Cortex of kidney (tissue), 1 donor: Measurements from ENCODE around the gene KIF26A.
"Not testable (repeated sequence)": the region's sequence is repeated elsewhere in the genome, so short reads cannot be mapped to it uniquely, and the experiment has no call there.

ENCODE experiments used
- DNase-seq: peaks from one replicate; lab custom pipeline; 2025; lab: John Stamatoyannopoulos, UW

Gene KIF26A

DNA sequence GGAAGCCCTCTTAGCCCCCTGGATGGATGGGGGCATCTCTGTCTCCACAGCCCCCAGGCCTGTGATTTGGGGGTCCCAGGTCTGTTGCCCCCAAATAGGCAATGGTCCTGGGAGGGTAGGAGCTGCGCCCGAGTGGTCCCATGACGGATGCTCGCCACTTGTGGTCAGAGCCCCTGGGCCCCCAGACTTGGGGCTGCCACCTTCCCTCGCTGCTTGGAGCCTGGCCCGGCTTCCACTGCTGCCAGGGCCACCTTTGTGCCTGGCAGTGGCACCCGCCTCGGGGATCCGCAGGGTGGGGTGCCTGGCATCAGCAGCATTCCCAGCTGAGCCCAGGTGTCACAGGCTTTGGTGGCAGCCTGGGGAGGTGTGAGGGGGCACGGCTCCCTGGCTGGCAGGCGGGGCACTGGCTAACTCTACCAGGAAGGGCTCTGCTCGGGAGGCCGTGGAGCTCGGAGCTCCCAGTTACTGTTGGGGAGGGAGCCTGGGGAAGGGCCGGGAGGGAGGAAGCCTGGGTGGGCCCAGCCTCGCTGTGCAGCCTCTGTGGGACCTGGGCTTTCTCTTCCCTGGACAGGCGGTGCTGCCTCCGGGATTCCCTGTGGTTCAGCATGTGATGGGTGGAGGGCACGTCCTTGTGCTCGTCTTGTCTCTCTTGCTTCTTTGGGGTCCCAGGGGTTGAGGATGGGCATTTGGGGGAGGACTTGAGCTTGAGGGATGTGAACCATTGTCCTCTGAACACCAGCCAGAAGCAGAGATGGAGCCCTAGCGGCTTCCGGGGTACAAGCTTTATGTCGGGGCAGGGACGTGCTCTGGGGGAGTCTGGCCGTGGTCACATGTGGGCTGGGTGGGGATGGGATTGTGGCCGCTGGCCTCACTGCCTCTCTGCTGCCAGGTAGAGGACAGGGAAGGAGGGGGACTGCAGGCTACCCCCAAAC, 5.4 kb downstream of the KIF26A start:
- no peak for DNase-seq

DNA sequence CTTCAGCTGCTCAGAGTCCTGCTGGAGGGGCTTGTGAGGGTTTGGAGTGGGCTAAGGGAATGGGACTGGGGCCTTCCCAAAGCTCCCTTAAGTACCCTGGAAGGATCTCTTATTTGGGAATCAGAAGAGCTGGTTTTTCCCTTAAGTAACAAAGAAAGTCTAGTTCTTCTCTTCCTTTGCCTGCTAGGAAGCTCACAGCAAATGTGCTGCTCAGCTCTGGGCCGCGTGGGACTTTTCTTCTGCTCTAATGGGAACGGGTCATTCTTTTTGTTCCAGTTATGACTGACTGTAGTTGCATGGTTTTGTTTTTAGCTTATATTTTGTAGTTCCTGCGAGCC, 6.0 kb downstream of the KIF26A start:
- no peak for DNase-seq

DNA sequence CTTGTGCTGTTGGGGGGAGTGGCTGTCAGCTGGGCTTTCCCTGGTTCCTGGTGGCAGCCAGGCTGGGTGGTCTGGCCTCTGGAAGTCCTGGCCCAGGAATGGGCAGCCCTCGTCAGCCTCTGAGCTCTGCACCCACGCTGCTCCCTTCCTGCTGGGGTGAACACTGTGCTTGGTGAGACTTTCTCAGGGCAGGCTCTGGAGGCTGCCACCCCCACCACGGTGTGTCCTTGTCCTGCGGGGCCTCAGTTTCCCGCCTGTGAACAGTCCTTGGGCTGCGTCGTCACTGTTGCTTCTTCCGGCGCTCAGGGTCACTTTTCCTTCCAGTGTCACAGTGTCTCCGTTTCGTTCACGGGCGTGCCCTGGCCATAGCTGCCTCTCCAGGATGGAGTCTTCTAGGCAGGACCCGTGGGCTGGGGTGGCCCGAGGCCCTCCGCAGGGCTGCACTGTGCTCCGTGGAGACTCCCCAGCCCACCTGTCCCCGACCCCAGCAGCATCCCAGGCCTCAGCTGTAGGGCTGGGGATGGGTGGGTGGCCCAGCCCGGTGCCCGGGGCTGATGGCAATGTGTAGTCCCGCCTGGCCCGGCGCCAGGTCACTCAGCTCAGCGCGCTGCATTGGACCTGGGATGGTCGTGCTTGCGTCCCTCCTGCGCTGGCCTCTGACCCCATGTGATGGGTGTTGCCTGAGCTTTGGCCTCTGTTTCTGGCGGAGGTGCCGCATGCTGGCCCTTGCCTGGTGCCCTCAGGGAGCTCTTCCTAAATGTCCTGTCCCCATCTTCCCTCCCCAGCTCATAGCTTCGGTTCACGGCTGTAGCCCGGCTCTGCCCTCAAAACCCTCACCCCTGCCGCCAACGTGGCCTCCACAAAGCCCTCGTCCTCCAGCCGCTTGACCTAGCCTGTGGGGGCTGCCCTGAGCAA, 6.8 kb downstream of the KIF26A start:
- no peak for DNase-seq

DNA sequence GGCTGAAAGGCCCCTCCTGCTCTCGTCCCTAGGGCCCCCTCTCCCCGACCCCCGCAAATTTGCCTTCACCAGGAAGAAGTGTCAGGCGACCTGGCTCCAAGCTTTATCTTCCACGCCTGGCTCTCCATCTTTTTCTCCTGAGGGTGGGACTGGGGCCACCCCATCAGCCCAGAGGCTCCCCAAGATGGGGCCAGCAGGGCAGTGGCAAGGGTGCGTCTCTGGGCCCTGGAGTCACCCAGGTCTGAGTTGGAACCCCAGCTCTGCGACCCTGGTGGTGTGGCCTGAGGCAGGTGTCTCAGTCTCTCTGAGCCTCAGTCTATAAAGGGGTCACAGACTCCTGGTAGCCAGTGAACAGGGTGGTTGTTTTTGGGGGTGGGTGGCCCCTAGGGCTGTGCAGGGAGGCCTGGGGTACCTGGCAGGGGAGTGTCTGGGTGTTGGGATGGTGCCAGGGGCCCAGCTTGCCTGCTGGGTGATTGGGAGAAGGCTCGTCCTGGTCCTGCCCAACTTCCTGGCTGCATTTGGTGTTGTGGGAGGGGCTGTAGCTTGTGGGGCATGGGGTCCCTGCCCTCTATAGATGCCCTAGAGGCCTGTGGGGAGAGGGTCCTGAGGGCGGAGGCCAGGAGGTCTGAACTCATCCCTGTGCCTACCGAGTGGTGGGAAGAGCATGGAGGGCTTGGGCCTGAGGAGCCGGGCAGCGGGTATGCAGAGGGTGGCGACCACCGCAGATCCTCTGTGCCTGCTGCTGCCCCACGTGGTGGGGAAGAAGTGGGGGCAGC, 7.6 kb downstream of the KIF26A start:
- no peak for DNase-seq

DNA sequence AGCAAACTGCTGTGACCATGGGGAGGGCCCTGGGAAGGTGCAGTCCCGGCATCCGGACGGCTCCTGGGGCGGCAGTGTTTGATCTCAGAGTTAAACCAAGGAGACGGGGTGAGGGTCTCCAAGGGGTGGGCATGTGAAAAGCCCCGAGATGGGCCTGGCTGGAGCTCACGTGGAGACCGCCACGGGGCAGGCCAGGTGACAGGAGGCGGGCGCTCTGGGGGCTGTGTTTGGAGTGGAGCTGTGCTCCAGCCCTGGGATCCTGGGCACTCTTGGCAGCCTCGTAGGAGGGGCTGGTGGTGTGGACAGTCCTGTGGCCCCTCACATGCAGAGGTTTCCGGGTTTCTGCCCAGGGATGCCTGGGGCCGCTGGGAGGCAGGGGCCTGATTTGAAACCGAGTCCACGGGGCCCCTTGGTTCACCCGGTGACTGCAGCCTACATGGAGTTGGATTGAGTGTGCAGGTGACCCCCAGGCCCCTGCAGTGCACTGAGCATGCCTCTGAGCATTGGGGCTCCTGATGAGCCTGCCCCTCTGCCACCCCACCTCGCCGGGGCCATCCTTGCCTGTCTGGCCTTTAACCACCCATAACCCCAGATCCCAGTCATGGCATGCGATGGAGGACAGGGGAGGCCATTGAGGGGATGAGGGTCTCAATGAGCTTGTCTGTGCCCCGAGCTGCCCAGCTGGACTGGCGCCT, 8.4 kb downstream of the KIF26A start:
- DNase-seq = no peak

DNA sequence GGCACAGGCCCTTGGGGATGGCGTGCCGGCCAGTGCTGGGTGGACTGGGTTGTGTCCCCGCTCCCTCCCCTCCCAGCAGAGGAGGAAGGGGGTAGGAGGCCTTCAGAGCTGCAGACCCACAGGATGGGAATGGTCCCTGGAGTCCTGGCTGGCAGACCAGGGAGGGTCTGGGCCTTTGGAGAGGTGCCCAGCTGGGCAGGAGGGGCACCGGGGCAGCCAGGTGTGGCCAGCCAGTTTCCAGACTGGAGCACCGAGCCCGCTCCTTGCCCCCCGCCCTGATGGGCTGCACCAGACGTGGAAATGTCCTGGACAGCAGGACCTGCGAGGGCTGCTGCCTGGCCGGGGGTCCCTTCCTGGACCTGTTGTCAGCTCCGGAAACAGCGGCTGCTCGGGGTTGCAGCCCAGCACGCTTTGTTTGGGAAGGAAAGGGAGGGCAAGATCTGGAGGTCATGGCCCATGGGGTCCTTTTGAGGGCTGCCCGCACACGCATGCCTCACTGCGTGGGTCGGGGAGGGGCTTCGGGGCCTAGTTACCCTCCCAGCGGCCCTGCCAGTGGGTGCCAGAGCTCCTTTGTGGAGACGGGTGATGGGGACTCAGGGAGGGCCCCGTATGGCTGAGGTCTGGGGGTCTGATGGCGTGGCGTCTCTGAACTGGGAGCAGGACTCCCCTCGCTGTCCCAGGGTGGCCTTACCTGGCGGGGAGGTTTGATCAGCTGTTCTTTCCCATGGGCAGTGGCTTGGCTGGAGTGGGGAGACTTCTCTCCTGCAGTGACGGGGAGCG, 9.1 kb downstream of the KIF26A start:
- DNase-seq = no peak

DNA sequence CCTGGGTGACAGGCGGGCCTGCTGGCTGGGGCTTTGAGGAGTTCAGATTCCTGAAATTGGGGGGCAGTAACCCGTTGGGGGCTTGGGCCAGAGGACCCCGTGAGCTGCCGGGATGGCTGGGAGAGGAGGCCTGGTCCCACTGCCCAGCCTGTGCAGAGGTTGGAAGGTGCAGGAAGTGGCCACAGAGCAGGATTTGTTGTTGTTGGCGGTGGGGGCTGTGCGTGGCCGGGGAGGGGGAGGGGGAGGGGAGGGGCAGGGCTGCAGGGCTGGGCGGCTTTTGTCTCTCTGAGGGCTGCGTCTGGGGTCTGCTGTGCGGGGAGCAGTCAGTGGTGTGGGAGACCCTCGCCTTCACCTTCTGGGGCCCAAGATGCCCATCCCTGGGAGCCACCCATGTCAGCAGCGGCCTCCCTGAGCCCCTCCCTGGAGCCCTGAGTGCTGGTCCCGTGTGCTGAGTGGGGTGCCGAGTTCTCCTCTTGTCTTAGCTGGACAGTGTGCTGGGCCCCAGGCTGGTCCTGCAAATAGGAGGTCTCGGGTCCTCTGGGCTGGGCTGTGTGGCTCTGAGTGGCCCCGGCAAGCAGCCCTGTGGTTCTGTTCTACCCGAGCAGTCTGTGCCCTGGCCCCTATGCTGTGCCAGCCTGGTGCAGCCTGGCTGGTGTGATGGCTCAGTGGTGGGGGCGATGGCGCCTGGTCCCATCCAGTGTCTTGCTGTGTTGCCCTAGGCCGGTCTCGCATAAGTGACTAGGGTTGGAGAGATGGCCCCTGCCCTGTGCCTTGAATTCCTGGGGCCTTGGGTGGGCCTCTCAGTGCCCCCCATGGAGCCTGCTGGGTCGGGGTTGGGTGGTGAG, 10.3 kb downstream of the KIF26A start:
- no peak for DNase-seq

DNA sequence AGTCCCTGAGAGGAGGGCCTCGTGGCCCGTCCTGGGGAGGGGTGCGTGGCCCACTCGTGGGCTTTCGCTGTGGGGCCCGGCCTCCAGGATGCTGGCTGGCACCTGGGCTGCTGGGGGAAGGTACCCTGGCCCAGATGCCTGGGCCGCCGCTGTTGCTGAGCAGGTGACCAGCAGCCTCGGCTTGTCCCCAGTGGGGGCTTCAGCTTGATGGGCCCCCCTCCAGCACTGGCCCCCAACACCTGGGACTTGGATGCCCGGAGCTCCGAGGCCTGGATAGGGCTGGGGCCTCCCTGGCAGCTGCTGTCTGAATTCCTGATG, 10.8 kb downstream of the KIF26A start:
- no peak for DNase-seq

DNA sequence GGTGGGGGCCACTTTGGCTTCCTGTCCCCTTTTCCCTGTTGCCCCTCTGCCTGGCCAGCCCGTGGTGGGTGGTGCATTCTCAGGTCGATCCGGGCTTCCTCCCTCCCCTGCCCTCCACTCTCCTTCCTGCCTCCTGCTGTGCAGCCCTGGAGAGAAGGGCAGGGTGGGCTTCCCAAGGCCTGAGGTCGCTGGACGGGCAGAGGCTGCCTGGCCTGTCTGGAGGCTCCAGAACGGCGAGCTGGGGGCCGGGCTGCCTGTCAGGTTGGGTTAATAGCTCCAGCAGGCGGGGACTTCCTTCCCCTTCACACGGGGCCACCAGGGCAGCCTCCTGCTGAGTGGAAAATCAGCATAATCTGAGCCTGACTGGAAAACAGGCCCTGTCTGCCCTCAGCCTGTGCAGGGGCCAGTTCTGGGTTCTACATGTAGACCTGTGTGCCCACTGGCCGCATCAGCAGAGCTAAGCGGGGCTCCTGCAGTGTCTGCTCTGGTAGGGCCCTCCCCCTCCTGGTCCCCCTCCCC, 11.3 kb downstream of the KIF26A start:
- no peak for DNase-seq

DNA sequence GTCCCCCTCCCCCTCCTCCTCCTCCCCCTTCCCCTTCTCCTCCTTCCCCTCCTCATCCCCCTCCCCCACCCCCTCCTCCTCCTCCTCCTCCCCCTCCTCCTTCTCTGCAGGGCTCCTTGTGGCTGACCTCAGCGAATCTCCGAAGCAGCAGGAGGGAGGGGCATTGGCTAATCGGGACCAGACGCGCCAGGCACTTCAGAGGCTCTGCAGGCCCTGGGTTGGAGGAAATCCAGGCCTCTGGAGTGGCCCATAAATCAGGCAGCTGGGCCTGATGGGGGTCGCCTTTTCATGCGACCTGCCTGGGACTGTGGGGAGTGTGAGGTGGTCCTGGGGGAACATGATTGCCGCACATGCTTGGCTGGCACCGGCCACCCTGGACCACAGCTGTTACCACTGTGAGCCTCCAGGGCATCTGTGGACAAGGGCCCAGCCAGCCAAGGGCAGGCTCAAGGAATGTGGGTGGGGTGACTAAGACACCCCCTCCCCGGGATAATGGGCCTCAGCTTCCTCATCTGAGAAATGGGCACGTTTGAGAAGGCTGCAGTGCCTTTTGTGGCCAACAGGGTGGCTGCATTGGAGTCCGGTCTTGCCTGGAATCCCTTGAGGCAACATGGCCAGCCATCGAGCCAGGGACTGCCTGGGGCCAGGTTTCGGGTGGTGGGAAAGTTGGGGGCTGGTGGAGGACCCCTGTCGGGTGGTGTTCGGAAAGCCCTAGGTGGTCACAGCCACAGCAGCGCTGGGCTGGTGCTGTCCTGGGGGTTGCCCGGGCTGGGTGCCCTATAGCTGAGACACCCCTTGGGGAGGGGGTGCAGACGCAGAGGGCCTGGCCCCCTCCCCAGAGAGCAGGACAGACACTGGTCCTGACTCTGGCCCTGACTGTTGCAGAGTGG, 12.0 kb downstream of the KIF26A start:
- no peak for DNase-seq

DNA sequence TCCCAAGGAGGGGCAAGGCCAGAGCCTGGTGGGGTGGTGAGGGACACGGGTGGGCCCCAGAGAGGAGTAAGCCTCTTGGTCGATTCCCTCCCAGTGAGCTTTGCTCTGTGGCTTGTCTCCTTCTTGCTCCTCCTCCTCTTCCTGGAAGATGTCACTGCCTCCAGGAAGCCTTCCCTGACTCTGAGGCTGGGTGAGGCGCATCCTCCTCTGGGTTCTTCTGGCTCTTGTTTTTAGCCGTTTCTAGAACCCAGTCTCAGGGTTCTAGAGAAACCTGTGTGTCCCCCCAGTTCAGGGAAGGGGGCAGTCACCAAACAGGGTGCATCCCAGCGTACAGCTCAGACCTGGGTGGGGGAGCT, 12.6 kb downstream of the KIF26A start:
- no peak for DNase-seq

DNA sequence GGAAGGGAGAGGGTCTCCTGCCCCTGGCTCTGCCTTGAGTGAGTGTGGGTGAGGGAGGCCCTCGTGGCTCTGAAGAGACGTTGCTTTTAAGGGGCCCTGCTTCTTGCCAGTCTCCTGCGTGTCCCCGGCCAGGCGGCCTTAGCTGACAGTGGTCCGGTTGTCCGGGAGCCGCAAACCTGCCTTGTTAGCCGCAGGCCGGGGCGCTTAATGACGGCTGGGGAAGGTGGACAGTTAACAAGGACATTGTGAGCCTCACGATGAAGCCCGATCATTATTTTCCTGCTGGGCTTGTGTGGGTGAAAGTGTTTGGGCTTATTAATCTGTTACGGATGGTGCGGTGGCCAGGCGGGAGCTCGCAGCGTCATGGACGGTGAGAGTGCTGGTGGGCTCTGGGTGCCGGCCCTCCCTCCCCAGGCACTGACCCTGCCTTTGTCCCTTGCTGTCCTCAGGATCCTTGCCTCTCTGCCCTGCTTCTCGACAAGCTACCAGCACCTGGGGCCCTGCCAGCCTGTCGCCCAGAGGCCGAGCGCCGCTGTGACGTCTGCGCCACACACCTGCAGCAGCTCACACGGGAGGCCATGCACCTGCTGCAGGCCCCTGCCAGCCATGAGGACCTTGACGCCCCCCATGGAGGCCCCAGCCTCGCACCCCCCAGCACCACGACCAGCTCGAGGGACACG, 13.3 kb downstream of the KIF26A start:
- no peak for DNase-seq

DNA sequence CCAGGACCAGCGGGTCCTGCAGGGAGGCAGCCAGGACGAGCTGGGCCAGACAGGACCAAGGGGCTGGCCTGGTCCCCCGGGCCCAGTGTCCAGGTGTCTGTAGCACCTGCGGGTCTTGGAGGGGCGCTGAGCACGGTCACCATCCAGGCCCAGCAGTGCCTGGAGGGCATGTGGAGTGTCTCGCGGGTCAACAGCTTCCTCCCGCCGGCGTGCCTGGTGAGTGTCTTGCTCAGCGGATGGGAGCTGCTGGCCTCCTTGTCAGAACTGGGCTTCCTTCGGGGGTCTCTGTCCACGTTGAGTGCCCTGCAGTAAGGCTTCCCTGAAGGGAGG, 13.8 kb downstream of the KIF26A start:
- DNase-seq = no peak

DNA sequence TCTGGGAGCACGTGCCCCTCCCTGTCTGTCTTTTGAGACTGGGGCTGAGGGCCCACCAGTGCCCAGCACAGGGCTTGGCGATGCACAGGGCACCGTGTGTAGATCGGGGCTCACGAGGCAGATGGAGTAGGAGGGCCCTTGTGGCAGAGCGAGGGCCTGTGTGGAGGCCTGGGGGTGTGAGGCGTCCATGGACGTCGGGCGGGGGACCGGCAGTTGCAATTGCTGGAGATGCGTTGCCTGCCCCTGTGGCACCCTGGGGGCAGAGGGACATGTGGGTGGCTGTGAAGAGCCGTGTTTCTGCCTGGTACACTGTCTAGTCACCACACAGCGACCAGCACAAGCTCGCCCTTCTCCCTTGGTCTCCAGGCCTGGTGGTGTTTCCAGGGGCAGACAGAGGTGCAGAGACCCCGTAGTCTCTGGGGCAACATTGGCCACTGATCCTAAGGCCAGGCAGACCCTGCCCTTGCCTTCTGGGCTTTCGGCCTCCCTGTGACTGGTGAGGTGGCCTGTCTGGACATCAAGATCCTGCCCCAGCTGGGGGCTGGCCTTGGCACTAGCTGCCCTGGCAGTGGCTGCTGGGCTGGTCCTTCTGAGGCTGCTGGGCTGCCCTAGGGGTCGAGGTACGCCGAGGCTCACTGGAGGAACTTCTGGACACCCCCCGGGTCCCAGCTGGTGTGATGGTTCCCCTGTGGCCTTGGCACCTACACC, 14.5 kb downstream of the KIF26A start:
- no peak for DNase-seq

DNA sequence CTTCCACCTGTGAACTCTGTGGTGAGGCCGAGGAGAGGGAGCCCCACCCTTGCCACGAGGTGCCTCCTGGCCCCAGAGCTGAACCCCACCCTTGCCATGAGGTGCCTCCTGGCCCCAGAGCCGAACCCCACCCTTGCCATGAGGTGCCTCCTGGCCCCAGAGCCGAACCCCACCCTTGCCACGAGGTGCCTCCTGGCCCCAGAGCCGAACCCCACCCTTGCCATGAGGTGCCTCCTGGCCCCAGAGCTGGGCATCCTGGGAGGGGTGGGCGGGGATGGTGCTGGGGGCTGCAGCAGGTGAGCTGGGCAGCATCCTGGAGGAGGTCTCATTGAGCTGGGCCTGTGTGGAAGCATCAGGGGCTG, 15.0 kb downstream of the KIF26A start:
- not testable (repeated sequence) for DNase-seq

DNA sequence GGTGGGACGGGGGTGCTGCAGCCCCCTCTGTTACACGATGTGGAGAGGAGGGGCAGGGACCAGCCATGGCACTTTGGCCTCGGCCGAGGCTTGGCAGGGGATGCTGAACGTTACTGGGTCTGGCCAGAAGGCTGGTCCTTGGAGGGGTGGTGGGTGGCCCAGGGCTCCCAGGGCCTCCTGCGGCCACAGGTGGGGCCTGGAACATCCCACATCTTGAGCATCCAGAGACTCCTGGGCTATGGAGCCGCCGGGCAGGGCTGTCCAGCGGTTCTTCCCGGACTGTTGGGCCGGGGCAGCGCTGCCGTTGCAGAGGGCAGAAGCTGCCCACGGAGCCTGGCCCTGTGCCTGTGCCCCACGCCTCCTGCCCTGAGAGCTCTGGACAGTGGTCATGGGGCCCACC, 15.9 kb downstream of the KIF26A start:
- no peak for DNase-seq

DNA sequence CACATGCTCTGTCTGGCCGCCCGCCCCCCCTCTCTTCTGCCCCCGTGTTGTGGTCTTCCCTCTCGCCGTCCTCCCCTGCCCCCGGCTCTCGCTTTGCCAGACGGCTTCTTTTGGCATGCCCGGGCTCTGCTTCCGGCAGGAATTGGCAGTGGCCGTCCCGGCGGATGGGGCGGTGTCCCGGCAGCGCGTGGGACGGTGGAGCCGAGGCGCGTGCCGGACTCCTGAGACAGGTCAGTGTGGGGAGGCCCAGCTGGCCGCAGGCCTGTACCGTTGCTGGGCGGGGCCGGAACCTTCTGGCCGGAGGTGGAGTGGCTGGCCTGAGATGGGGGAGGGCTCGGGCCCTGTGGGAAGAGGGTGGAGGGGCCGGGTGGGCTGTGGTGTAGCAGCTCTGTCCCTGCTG, 17.1 kb downstream of the KIF26A start:
- no peak for DNase-seq

DNA sequence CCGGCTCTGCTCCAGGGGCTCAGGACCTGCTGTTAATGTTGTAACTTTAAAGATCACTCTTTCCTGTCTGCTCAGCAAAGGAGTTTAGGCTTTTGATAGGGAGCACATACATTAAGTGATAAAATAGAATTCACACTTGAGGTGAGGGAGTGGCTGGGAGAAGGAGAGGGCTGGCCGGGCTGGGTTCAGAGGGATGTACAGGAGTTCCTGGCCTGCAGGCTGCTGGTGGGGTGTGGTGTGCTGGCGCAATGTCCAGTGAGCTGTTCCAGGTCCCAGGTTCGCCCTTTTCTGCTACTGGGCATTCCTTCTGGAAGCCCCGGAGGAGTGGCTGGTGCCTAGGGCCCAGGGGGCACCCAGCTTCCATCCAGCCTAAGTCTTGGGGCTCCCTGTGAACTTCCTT, 17.8 kb downstream of the KIF26A start:
- DNase-seq = no peak
